HepG2 (cell line): ENCODE measurements around the gene IQCE. TPM values are rescaled to one million over a fixed set of nuclear protein-coding genes. Genes with fewer than 3 reads are reported as not detected.

Experiments
- ARHGAP35 ChIP-seq: sonication (generic); formaldehyde crosslinking; IDR thresholded peaks from 2 replicates; pipeline ENCODE4 v1.9.0; 2022; ENCODE audit warnings: mild to moderate bottlenecking, inconsistent platforms, moderate library complexity, missing genetic modification reagents, borderline replicate concordance
- HOXA5 ChIP-seq: sonication (generic); formaldehyde crosslinking; IDR thresholded peaks from 2 replicates; pipeline ENCODE4 v1.4.0; 2020; ENCODE audit warnings: missing genetic modification reagents
- NFYB ChIP-seq: sonication (generic); formaldehyde crosslinking; IDR thresholded peaks from 2 replicates; pipeline ENCODE4 v1.4.0; 2020; ENCODE audit warnings: missing genetic modification reagents
- ZBTB42 ChIP-seq: sonication (generic); formaldehyde crosslinking; IDR thresholded peaks from 2 replicates; pipeline ENCODE4 v1.5.0; 2020; ENCODE audit warnings: mild to moderate bottlenecking, missing genetic modification reagents
- ZNF530 ChIP-seq: sonication (generic); formaldehyde crosslinking; IDR thresholded peaks from 2 replicates; pipeline ENCODE4 v1.5.0; 2020; ENCODE audit warnings: low read depth, mild to moderate bottlenecking, missing genetic modification reagents
- ZNF615 ChIP-seq: sonication (generic); formaldehyde crosslinking; IDR thresholded peaks from 2 replicates; pipeline ENCODE4 v1.5.0; 2020; ENCODE audit warnings: mild to moderate bottlenecking, missing genetic modification reagents, borderline replicate concordance
- ZNF678 ChIP-seq: sonication (generic); formaldehyde crosslinking; IDR thresholded peaks from 2 replicates; pipeline ENCODE4 v1.4.0; 2020; ENCODE audit warnings: mild to moderate bottlenecking, missing genetic modification reagents
- ZNF781 ChIP-seq: sonication (generic); formaldehyde crosslinking; IDR thresholded peaks from 2 replicates; pipeline ENCODE4 v1.5.1; 2020; ENCODE audit warnings: borderline replicate concordance, mild to moderate bottlenecking, missing genetic modification reagents; ENCODE audit errors: not compliant biosample characterization
- polyA plus RNA-seq, 8 experiments: library from polyadenylated mRNA; depleted of rRNA in 3 of 8; stranded (reverse) in 7 of 8; unstranded in 1 of 8; fragments of >200 nt; fragmentation: Illumina TruSeq in 4 of 8; extraction: Trizol in 4 of 8; gene quantifications; 2 replicates each; pipeline versions ENCODE4 v1.2.1 to v1.2.3, GENCODE V29; 2011 to 2016; ENCODE audit warnings: low read depth in 4 of 8, missing spikeins in 1 of 8, mixed read lengths in 1 of 8; ENCODE audit not compliant: insufficient read depth in 1 of 8
- total RNA-seq, 5 experiments: library from RNA; depleted of rRNA; stranded (reverse); fragments of >200 nt; fragmentation: Illumina TruSeq; extraction: Trizol; gene quantifications; 2 replicates each; pipeline ENCODE4 v1.2.3, GENCODE V29; 2016; ENCODE audit warnings: low read depth in 1 of 5
- TF ChIP-seq, protein P1 (sequence below): sonication (generic); formaldehyde crosslinking; IDR thresholded peaks from 2 replicates; pipeline ENCODE4 v1.4.0; 2020; ENCODE audit warnings: missing genetic modification reagents, borderline replicate concordance
- TF ChIP-seq, protein P2 (sequence below): sonication (generic); formaldehyde crosslinking; IDR thresholded peaks from 2 replicates; pipeline ENCODE4 v1.5.0; 2020; ENCODE audit warnings: missing genetic modification reagents
- TF ChIP-seq, protein P3 (sequence below): sonication (generic); formaldehyde crosslinking; IDR thresholded peaks from 2 replicates; pipeline ENCODE4 v1.4.0; 2020; ENCODE audit warnings: missing genetic modification reagents, borderline replicate concordance
- TF ChIP-seq, protein P4 (sequence below): sonication (generic); formaldehyde crosslinking; IDR thresholded peaks from 2 replicates; pipeline ENCODE4 v1.4.0; 2020; ENCODE audit warnings: mild to moderate bottlenecking, missing genetic modification reagents, borderline replicate concordance

The IQCE gene
- total and polyA plus RNA-seq, 2 of the 13 experiments (the other 11 are each of a cell fraction or from before 2014, with no cell fraction given), result 1.5 to 2.5 TPM

DNA sequence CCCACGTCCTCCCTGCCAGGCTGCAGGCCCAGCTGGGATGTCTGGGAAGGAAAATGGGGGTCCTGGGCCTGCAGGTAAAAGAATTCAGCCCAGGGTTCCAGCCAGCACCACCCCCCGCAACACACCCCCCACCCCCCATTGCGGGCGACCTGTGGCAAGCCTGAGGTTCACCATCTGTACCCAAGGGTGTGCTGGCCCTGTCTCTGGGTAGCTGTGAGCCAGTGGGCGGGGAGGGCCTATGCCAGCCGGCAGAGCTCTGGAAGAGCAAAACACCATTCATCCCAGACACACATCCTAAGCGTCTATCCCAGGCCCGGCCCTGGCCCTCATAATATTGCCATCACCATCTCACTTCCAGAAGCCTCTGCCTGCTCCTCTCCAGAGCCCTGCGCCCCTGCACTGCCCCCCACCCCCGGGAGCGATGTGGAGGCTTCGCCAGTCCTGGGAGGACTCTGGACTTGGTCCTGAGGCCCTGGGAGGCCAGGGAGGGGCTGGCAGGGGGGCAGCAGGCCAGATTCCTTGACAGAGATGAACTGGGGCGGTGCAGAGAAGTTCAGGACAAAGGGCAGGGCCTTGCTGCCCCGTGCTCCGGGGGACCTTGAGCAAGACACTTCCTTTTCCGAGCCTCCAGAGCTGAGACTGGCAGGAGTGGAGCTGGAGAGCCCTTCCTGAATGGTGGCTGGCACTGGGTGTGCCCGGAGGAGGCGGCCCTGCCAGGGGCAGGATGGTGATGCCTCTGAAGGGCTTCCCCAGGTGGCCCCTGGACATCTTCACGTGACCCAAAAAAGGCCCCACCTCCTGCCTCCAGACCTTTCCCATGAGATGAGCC lies 64.3 kb downstream of the IQCE start (continued):
- no peak for TF ChIP-seq ARHGAP35 (CRISPR knock-in tag)
- no peak for TF ChIP-seq ZNF678 (CRISPR knock-in tag)
- TF ChIP-seq ZNF530 (CRISPR knock-in tag), result no peak
- no peak for TF ChIP-seq ZNF615 (CRISPR knock-in tag)
- peak; percentile 77; the same call in 1 of the 2 replicates for TF ChIP-seq HOXA5 (CRISPR knock-in tag)
- peak; percentile 78; the same call in 1 of the 2 replicates for TF ChIP-seq ZBTB42 (CRISPR knock-in tag)
- no peak for TF ChIP-seq NFYB
- peak; percentile 30 for TF ChIP-seq ZNF781 (CRISPR knock-in tag)
- TF ChIP-seq, protein P1, sequence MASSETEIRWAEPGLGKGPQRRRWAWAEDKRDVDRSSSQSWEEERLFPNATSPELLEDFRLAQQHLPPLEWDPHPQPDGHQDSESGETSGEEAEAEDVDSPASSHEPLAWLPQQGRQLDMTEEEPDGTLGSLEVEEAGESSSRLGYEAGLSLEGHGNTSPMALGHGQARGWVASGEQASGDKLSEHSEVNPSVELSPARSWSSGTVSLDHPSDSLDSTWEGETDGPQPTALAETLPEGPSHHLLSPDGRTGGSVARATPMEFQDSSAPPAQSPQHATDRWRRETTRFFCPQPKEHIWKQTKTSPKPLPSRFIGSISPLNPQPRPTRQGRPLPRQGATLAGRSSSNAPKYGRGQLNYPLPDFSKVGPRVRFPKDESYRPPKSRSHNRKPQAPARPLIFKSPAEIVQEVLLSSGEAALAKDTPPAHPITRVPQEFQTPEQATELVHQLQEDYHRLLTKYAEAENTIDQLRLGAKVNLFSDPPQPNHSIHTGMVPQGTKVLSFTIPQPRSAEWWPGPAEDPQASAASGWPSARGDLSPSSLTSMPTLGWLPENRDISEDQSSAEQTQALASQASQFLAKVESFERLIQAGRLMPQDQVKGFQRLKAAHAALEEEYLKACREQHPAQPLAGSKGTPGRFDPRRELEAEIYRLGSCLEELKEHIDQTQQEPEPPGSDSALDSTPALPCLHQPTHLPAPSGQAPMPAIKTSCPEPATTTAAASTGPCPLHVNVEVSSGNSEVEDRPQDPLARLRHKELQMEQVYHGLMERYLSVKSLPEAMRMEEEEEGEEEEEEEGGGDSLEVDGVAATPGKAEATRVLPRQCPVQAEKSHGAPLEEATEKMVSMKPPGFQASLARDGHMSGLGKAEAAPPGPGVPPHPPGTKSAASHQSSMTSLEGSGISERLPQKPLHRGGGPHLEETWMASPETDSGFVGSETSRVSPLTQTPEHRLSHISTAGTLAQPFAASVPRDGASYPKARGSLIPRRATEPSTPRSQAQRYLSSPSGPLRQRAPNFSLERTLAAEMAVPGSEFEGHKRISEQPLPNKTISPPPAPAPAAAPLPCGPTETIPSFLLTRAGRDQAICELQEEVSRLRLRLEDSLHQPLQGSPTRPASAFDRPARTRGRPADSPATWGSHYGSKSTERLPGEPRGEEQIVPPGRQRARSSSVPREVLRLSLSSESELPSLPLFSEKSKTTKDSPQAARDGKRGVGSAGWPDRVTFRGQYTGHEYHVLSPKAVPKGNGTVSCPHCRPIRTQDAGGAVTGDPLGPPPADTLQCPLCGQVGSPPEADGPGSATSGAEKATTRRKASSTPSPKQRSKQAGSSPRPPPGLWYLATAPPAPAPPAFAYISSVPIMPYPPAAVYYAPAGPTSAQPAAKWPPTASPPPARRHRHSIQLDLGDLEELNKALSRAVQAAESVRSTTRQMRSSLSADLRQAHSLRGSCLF (CRISPR knock-in tag), result no peak
- TF ChIP-seq, protein P2, sequence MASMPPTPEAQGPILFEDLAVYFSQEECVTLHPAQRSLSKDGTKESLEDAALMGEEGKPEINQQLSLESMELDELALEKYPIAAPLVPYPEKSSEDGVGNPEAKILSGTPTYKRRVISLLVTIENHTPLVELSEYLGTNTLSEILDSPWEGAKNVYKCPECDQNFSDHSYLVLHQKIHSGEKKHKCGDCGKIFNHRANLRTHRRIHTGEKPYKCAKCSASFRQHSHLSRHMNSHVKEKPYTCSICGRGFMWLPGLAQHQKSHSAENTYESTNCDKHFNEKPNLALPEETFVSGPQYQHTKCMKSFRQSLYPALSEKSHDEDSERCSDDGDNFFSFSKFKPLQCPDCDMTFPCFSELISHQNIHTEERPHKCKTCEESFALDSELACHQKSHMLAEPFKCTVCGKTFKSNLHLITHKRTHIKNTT (CRISPR knock-in tag), result no peak
- TF ChIP-seq, protein P3, sequence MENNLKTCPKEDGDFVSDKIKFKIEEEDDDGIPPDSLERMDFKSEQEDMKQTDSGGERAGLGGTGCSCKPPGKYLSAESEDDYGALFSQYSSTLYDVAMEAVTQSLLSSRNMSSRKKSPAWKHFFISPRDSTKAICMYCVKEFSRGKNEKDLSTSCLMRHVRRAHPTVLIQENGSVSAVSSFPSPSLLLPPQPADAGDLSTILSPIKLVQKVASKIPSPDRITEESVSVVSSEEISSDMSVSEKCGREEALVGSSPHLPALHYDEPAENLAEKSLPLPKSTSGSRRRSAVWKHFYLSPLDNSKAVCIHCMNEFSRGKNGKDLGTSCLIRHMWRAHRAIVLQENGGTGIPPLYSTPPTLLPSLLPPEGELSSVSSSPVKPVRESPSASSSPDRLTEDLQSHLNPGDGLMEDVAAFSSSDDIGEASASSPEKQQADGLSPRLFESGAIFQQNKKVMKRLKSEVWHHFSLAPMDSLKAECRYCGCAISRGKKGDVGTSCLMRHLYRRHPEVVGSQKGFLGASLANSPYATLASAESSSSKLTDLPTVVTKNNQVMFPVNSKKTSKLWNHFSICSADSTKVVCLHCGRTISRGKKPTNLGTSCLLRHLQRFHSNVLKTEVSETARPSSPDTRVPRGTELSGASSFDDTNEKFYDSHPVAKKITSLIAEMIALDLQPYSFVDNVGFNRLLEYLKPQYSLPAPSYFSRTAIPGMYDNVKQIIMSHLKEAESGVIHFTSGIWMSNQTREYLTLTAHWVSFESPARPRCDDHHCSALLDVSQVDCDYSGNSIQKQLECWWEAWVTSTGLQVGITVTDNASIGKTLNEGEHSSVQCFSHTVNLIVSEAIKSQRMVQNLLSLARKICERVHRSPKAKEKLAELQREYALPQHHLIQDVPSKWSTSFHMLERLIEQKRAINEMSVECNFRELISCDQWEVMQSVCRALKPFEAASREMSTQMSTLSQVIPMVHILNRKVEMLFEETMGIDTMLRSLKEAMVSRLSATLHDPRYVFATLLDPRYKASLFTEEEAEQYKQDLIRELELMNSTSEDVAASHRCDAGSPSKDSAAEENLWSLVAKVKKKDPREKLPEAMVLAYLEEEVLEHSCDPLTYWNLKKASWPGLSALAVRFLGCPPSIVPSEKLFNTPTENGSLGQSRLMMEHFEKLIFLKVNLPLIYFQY, result peak; percentile 44; the same call in 1 of the 2 replicates
- TF ChIP-seq, protein P4, sequence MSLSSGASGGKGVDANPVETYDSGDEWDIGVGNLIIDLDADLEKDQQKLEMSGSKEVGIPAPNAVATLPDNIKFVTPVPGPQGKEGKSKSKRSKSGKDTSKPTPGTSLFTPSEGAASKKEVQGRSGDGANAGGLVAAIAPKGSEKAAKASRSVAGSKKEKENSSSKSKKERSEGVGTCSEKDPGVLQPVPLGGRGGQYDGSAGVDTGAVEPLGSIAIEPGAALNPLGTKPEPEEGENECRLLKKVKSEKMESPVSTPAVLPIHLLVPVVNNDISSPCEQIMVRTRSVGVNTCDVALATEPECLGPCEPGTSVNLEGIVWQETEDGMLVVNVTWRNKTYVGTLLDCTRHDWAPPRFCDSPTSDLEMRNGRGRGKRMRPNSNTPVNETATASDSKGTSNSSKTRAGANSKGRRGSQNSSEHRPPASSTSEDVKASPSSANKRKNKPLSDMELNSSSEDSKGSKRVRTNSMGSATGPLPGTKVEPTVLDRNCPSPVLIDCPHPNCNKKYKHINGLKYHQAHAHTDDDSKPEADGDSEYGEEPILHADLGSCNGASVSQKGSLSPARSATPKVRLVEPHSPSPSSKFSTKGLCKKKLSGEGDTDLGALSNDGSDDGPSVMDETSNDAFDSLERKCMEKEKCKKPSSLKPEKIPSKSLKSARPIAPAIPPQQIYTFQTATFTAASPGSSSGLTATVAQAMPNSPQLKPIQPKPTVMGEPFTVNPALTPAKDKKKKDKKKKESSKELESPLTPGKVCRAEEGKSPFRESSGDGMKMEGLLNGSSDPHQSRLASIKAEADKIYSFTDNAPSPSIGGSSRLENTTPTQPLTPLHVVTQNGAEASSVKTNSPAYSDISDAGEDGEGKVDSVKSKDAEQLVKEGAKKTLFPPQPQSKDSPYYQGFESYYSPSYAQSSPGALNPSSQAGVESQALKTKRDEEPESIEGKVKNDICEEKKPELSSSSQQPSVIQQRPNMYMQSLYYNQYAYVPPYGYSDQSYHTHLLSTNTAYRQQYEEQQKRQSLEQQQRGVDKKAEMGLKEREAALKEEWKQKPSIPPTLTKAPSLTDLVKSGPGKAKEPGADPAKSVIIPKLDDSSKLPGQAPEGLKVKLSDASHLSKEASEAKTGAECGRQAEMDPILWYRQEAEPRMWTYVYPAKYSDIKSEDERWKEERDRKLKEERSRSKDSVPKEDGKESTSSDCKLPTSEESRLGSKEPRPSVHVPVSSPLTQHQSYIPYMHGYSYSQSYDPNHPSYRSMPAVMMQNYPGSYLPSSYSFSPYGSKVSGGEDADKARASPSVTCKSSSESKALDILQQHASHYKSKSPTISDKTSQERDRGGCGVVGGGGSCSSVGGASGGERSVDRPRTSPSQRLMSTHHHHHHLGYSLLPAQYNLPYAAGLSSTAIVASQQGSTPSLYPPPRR (CRISPR knock-in tag), result peak; percentile 85
